GM10248 (cell line): ENCODE results near the gene STIM2.

Experiments
- CTCF ChIA-PET: fragments of 300-600 bp; sonication (Branson Sonifier 250); formaldehyde crosslinking; extraction: SDS; loops from one replicate; lab custom pipeline; 2021; ENCODE audit warnings: antibody characterized with exemption; lab: Yijun Ruan, JAX
- POLR2A ChIA-PET: fragments of 350-650 bp; sonication (Branson Sonifier 250); formaldehyde crosslinking; extraction: SDS; loops from one replicate; lab custom pipeline; 2020; ENCODE audit warnings: antibody characterized with exemption; lab: Yijun Ruan, JAX
- DNase-seq: peaks from one replicate; pipeline ENCODE4 v3.0.0; 2012; ENCODE audit errors: extremely low spot score
- TF ChIP-seq, protein P1 (sequence below): IDR thresholded peaks from 2 replicates; pipeline ENCODE4 v1.5.1; 2012; ENCODE audit warnings: mild to moderate bottlenecking, low read depth; ENCODE audit errors: extremely low read depth, missing control alignments, control extremely low read depth

STIM2 gene

DNA sequence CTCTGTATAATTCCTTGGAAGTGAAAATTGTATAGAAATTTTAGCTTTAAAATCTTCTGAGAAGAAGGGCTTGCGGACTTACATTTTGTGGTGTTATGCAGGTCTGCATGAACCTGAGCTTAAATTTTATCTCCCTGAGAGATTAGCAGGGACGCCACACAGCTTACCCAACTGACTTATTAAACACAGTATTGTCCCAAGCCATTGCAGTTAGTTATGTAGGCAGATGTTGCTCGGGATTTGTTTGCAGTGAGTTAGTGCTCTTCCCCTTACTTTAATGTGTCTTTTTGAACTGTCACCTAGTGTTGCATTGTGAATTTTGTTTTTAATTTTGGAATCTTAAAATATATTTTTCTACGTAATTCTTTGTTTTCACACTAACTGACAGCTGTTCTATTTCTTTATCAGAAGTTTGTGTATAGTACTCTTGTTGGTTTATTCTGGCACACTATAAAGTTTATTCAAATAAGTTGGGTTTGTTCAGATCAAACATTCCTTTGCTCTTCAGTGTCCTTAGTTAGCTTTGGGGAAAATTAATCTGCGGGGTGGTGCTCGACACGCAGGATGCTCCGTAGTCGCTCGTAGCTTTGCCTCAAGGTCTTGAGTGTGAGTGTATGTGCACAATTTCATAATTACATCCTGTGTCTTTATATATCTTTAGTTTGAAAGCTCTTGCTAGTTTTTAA, 145.4 kb downstream of the STIM2 start:
- TF ChIP-seq, protein P1, sequence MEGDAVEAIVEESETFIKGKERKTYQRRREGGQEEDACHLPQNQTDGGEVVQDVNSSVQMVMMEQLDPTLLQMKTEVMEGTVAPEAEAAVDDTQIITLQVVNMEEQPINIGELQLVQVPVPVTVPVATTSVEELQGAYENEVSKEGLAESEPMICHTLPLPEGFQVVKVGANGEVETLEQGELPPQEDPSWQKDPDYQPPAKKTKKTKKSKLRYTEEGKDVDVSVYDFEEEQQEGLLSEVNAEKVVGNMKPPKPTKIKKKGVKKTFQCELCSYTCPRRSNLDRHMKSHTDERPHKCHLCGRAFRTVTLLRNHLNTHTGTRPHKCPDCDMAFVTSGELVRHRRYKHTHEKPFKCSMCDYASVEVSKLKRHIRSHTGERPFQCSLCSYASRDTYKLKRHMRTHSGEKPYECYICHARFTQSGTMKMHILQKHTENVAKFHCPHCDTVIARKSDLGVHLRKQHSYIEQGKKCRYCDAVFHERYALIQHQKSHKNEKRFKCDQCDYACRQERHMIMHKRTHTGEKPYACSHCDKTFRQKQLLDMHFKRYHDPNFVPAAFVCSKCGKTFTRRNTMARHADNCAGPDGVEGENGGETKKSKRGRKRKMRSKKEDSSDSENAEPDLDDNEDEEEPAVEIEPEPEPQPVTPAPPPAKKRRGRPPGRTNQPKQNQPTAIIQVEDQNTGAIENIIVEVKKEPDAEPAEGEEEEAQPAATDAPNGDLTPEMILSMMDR, result no peak
- ChIA-PET CTCF (interaction anchor here (1.1 to 4.0 kb wide), 6 partner anchors 12 to 1018 kb away, joined by 3 to 17 read pairs (median 4); no protein-coding TSS in a partner anchor), POLR2A (no interaction called here)
- DNase-seq, result no peak

DNA sequence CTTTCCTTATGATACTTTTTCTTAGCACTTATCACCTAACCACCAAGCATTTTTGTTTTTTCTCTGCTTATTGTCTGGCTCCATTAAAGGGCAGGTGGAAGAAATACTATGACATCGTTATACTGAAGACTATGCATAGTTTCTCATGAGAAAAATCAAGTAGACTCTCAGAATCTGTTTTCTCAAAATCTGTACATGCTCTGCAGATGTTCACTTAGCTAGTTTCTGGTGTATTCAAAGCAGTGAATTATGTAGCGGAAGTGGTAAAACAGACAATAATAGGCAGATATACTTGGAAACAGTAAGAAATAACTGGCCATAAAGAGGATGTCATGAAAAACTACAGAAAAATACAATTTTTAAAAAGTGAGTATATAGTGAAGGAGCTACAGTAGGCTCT, 146.0 kb downstream of the STIM2 start:
- TF ChIP-seq, protein P1, result no peak
- no peak for DNase-seq
- ChIA-PET POLR2A (no interaction called here), CTCF (interaction anchor here (1.1 to 4.0 kb wide), 6 partner anchors 13 to 547 kb away, joined by 3 to 17 read pairs (median 4); no protein-coding TSS in a partner anchor)

DNA sequence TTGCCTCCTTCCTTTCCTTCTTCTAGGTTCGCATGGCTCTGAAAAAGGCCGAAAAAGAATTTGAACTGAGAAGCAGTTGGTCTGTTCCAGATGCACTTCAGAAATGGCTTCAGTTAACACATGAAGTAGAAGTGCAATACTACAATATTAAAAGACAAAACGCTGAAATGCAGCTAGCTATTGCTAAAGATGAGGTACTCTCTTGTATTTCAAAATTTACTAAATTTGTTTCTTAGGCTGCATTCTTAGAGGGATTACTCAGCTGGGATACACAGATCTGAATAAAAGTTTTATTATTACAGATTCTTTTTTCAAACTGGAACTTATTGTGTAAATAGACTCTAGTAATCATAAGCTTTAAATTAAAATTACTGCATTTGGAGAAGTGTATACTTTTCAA, 146.9 kb downstream of the STIM2 start:
- no peak for DNase-seq
- CTCF ChIA-PET, result interaction anchor here (1.0 to 4.0 kb wide), 10 partner anchors 13 to 678 kb away, joined by 3 to 17 read pairs (median 3); partner anchors contain the start of gene STIM2
- POLR2A ChIA-PET, result no interaction called here
- TF ChIP-seq, protein P1, result no peak

DNA sequence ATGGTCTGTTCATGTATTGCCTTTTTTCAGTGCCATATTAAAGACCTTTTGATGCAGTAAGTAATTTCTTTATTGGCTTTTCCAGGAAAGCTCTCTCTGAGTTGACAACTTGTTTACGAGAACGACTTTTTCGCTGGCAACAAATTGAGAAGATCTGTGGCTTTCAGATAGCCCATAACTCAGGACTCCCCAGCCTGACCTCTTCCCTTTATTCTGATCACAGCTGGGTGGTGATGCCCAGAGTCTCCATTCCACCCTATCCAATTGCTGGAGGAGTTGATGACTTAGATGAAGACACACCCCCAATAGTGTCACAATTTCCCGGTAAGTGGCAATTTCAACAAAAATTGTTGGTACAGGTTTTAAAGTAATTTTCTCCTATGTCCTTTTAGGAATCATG, 148.0 kb downstream of the STIM2 start:
- POLR2A ChIA-PET, result no interaction called here
- DNase-seq, result no peak
- TF ChIP-seq, protein P1, result no peak
- CTCF ChIA-PET, result interaction anchor here (0.8 to 4.0 kb wide), 6 partner anchors 10 to 549 kb away, joined by 3 to 17 read pairs (median 4); no protein-coding TSS in a partner anchor

DNA sequence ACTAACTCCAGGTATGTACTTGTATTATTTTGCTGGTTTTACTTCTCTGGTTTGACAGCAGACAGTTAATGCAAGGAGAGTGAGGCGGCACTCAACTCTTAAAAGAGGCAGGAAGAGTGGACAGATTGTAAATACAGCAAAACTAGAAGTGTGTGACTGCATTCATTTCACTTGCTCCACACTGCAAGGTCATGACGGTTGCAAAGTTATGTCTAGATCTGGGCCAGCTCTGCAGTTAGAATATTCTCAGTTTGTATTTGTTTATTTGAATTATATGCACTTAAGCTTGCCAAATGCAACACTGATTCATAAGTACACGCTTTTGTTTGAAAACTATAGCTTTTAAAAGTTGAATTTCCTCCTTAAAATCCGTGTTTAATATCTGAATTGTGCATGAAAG, 148.9 kb downstream of the STIM2 start:
- TF ChIP-seq, protein P1, result no peak
- POLR2A ChIA-PET, result no interaction called here
- no peak for DNase-seq
- CTCF ChIA-PET, result interaction anchor here (0.8 to 2.1 kb wide), 23 partner anchors 8 to 1005 kb away, joined by 3 to 12 read pairs (median 5); partner anchors contain the start of genes STIM2 and TBC1D19

DNA sequence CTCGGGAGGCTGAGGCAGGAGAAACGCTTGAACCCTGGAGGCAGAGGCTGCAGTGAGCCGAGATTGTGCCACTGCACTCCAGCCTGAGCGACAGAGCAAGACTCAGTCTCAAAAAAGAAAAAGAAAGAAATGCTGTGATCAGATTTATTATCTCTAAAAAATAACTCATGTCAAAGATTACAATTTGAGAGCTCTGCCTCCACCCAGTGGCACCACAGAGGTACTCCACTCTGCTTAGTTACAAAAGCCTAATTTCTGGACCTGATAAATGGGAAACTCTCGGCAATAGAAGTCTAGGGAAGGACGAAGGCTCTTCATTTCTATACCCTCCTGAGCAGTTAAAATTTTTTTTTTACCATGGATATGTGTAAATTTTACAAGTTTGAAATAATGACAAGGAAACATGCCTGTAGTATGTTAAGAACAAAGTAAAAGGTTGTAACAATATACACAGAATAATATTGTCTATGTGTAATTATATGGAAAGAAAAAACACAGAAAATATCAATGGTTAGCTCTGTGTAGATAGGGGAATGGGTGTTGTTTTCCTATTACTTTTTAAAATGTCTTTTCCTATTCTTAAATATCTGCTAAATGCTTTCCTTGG, 149.8 kb downstream of the STIM2 start:
- TF ChIP-seq, protein P1, result peak; percentile 80
- peak; percentile 33 for DNase-seq
- POLR2A ChIA-PET, result no interaction called here
- CTCF ChIA-PET, result interaction anchor here (0.7 to 2.1 kb wide), 34 partner anchors 8 to 1006 kb away, joined by 3 to 12 read pairs (median 4); partner anchors contain the start of genes STIM2 and TBC1D19
